Activated CD8-positive, alpha-beta memory T cell treated with anti-CD3 and anti-CD28 coated beads, Interleukin-2, amount 10 ng/mL, durations not matched to agents 7 days and 5 days (primary cell): ENCODE measurements around the gene TMEM120B. TPM values are rescaled to one million over a fixed set of nuclear protein-coding genes. Genes with fewer than 3 reads are reported as not detected.
"Not testable (repeated sequence)": the region's sequence is repeated elsewhere in the genome, so short reads cannot be mapped to it uniquely, and the experiment has no call there.

Source experiments
- ATAC-seq: fragments of 150-1000 bp; cut with Tn5 transposase; one replicate; pipeline ENCODE4 v1.10.0; 2021; ENCODE audit warnings: moderate library complexity
- CTCF ChIA-PET: fragments of 350-600 bp; sonication (Branson Sonifier 250); formaldehyde crosslinking; loops from one replicate; lab custom pipeline; 2021; ENCODE audit warnings: antibody characterized with exemption; lab: Charles Lee
- DNase-seq: peaks from one replicate; pipeline ENCODE4 v3.0.0-alpha.2; 2020
- H3K27ac Mint-ChIP-seq: one replicate; pipeline ENCODE4 v1.8.0; 2021; ENCODE audit warnings: mild to moderate bottlenecking, mixed read lengths
- H3K27me3 Mint-ChIP-seq: one replicate; pipeline ENCODE4 v1.8.0; 2021; ENCODE audit warnings: mixed read lengths
- H3K36me3 Mint-ChIP-seq: one replicate; pipeline ENCODE4 v1.8.0; 2021; ENCODE audit warnings: mild to moderate bottlenecking, mixed read lengths
- H3K4me1 Mint-ChIP-seq: one replicate; pipeline ENCODE4 v1.8.0; 2021; ENCODE audit warnings: mixed read lengths
- H3K4me3 Mint-ChIP-seq: one replicate; pipeline ENCODE4 v1.8.0; 2021; ENCODE audit warnings: mild to moderate bottlenecking, moderate library complexity, mixed read lengths
- H3K9me3 Mint-ChIP-seq: one replicate; pipeline ENCODE4 v1.8.0; 2022; ENCODE audit warnings: low read depth, mixed read lengths
- total RNA-seq, 2 experiments: library from RNA; stranded (reverse); gene quantifications; one replicate each; pipeline ENCODE4 v1.2.3, GENCODE V29; 2021

Gene TMEM120B
- total RNA-seq, 2 experiments from 2014 or later = 8.8 to 11.0 TPM

DNA sequence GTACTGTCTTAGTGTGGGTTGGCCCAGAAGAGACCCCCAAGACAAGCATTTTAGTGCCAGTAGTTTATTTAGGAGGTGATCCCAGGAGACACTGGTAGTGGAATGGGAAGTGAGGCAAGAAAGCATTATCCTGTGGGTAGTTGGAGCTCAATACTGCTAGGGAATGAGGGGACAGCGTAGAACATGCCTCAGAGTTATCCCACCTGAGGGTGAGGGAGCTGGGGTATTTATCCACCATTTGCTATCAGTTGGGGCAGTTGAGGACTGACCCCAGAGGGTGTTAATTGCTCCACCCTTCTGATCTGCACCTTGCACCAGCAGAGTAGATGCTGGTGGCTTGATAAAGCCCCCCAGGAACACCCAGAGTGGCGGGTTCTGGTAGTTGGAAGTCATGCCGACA, 43.0 kb downstream of the TMEM120B start:
- CTCF ChIA-PET = interaction anchor here (0.7 to 2.2 kb wide), 4 partner anchors 17 to 59 kb away, joined by 3 to 13 read pairs (median 8); partner anchors contain the start of gene RHOF
- H3K27me3 Mint-ChIP-seq = no peaks in the 10 kb centered on the region
- no peak overlapping the region for H3K4me3 Mint-ChIP-seq

DNA sequence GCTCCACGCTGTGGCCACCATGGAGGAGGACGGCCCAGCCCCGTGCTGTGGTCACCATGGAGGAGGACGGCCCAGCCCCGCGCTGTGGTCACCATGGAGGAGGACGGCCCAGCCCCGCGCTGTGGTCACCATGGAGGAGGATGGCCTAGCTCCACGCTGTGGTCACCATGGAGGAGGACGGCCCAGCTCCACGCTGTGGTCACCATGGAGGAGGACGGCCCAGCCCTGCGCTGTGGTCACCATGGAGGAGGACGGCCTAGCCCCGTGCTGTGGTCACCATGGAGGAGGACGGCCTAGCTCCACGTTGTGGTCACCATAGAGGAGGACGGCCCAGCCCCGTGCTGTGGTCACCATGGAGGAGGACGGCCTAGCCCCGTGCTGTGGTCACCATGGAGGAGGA, 46.0 kb downstream of the TMEM120B start:
- not testable (repeated sequence) for H3K27ac Mint-ChIP-seq, H3K9me3 Mint-ChIP-seq, H3K36me3 Mint-ChIP-seq, DNase-seq, H3K4me3 Mint-ChIP-seq, ATAC-seq, H3K27me3 Mint-ChIP-seq
- CTCF ChIA-PET = interaction anchor here (1.4 kb wide), 1 partner anchor 61 kb away, joined by 3 read pairs; no protein-coding TSS in a partner anchor
- peaks cover 17% of the 10 kb centered on the region for H3K4me1 Mint-ChIP-seq

More for the DNA sequence above, 43.0 kb downstream of the TMEM120B start:
- ATAC-seq = no peak
- Mint-ChIP-seq H3K4me1 (peaks cover 17% of the 10 kb centered on the region), H3K9me3 (no peaks in the 10 kb centered on the region), H3K36me3 (no peaks in the 10 kb centered on the region), H3K27ac (no peak overlapping the region)
- DNase-seq = no peak

DNA sequence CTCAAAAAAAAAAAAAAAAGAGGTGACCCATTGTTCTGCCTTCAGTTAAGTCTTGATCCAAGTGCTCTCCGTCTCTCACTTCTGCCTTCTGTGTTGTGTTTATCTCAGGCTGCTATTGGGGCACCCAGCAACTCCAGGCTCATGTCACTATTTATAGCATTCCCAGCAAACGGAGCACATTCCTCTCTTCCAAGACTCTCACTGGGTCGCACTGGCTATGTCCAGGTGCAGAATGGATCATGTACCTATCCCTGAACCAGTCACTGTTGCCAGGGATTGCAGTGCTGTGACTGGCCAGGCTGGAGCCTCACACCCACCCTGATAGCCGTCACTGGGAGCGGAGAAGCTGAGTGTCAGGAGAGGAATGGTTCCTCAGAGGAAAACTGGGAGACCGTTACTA, 49.7 kb downstream of the TMEM120B start:
- no peaks in the 10 kb centered on the region for H3K9me3 Mint-ChIP-seq
- CTCF ChIA-PET = interaction anchor here (45.4 kb wide), 1 partner anchor 35 kb away, joined by 1678 read pairs; the partner anchor contains the start of genes RHOF and SETD1B
- no peak for ATAC-seq

DNA sequence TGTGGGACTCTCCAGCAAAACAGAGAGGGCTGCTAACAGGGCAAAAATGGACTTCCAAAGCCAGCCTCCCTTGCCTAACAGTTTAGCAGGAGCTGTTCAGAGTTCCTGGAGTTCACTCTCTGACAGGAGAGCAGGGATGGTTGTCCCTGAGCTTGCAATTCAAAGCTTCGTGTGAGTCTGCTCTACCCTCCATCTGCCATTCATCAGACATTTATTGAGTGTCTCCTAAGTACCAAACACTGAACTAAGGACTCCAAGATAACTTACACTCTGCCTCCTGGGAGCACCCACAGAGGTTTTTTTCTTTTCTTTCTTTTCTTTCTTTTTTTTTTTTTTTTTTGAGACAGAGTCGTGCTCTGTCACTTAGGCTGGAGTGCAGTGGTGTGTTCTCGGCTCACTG, 52.3 kb downstream of the TMEM120B start:
- H3K27me3 Mint-ChIP-seq = no peaks in the 10 kb centered on the region
- no peaks in the 10 kb centered on the region for H3K36me3 Mint-ChIP-seq
- no peak for ATAC-seq
- H3K4me3 Mint-ChIP-seq = no peak overlapping the region
- no peak for DNase-seq
- no peak overlapping the region for H3K27ac Mint-ChIP-seq
- CTCF ChIA-PET = interaction anchor here (0.9 to 45.4 kb wide), 3 partner anchors 10 to 33 kb away, joined by 3 to 1678 read pairs (median 3); partner anchors contain the start of genes RHOF and SETD1B
- no peaks in the 10 kb centered on the region for H3K4me1 Mint-ChIP-seq
- H3K9me3 Mint-ChIP-seq = no peaks in the 10 kb centered on the region

More for the DNA sequence above, 49.7 kb downstream of the TMEM120B start:
- Mint-ChIP-seq H3K4me3 (no peak overlapping the region), H3K36me3 (no peaks in the 10 kb centered on the region), H3K27ac (no peak overlapping the region), H3K4me1 (no peaks in the 10 kb centered on the region), H3K27me3 (no peaks in the 10 kb centered on the region)
- DNase-seq = no peak

DNA sequence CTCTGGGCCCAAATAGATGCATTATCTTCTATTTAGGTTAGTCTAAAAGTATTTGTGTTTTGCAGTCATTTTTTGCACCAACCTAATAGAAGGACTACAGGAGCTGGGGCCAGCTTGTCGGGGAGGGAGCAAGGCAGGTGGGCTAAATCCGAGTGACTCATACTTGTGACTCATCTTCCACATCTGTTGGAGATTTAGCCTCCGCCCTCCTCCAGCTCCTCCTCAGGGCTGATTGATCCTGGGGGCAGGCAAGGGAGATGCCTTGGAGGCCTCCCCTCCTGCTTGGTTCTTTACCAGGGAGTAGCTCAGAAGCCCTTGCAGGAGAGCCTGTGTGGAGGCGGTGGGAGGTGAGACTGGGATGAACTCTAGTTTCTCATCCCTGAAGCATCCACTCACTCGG, 53.0 kb downstream of the TMEM120B start:
- no peak for DNase-seq
- no peak for ATAC-seq
- CTCF ChIA-PET = interaction anchor here (0.9 to 45.4 kb wide), 3 partner anchors 10 to 68 kb away, joined by 3 to 1678 read pairs (median 5); partner anchors contain the start of genes RHOF and SETD1B
- Mint-ChIP-seq H3K36me3 (no peaks in the 10 kb centered on the region), H3K4me3 (no peak overlapping the region), H3K27me3 (no peaks in the 10 kb centered on the region), H3K4me1 (no peaks in the 10 kb centered on the region), H3K27ac (no peak overlapping the region), H3K9me3 (no peaks in the 10 kb centered on the region)

DNA sequence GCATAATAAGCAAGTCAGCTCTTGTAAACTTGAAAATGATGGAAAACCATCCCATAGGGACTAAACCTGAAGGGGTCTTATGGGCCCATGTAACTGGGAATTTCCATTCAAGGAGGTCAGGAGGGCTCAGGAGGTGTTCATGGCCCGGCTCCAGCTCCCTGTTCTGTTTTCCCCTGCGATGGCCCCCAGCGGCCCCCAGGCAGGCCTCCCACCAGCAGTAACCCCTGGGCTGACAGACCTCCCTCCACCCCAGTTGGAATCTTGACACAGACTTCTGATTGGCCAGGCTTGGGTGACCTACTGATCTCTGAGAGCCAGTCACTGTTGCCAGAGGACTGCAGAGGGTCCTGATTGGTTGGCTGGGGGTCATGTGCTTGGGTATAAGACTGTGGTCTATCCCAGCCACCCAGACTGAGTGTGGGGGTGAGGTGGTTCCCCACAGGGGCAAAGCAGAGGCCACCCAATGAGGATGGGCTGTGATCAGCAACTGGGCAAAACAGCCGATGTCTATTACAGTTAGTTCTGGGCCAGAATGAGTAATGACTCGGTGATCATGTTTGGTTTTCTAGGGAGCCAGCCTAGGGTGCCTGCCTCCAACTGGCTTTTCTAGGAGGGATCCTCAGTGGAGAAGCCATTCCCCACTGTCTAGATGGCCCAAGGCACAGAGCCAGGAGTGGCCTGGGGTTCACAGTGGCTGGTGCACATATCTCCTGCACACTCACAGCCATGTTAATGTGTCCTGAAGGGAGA, 53.9 kb downstream of the TMEM120B start:
- ATAC-seq (no peak), DNase-seq (no peak)
- CTCF ChIA-PET = interaction anchor here (0.5 to 45.4 kb wide), 4 partner anchors 9 to 135 kb away, joined by 3 to 1678 read pairs (median 3); partner anchors contain the start of genes RHOF and SETD1B
- Mint-ChIP-seq H3K36me3 (no peaks in the 10 kb centered on the region), H3K4me3 (no peak overlapping the region), H3K27ac (no peak overlapping the region), H3K27me3 (no peaks in the 10 kb centered on the region), H3K4me1 (no peaks in the 10 kb centered on the region), H3K9me3 (no peaks in the 10 kb centered on the region)

DNA sequence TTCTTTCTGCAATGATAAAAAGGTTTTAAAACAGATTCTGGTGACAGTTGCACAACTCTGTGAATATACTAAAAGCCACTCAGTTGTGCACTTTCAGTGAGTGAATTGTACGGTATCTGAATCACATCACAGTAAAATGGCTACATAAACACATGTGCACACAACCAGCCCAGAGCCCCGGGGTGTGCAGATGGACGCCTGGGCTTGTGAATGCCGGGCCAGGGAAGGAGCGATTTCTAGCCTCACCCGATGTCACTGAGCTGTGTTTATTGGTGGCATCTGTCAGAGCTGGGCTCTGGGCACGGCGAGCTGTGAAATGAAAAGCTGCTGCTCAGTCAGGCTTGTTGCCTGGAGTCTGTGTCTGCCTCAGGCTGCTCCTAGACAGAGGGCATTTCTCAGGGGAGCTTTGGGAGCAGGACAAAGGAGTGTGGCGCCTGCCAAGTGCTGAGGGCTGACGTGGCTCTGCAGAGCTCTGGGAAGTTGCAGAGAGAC, 55.0 kb downstream of the TMEM120B start:
- H3K27me3 Mint-ChIP-seq = no peaks in the 10 kb centered on the region
- ATAC-seq = no peak
- no peaks in the 10 kb centered on the region for H3K36me3 Mint-ChIP-seq
- CTCF ChIA-PET = interaction anchor here (1.4 to 45.4 kb wide), 2 partner anchors 10 to 30 kb away, joined by 3 to 1678 read pairs; partner anchors contain the start of genes RHOF and SETD1B
- DNase-seq = no peak
- no peak overlapping the region for H3K27ac Mint-ChIP-seq
- no peak overlapping the region for H3K4me3 Mint-ChIP-seq
- H3K9me3 Mint-ChIP-seq = no peaks in the 10 kb centered on the region
- H3K4me1 Mint-ChIP-seq = peaks cover 1% of the 10 kb centered on the region

DNA sequence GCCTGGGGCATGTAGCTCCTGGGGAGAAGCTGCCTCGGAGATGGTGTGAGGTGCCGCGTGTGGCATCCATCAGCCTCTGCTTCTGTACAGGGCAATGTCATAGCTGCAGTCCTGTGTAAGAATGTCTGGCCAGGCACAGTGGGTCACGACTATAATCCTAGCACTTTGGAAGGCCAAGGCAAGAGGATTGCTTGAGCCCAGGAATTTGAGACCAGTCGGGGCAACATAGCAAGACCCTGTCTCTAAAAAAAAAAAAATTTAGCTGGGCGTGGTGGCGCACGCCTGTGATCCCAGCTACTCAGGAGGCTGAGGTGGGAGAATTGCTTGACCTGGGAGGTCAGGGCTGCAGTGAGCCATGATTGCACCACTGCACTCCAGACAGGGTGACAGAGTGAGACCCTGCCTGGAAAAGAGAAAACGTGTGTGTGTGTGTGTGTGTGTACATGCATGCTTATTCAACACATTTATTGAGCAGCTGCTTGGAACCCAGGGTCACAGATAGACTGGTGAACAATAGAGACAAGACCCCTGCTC, 56.8 kb downstream of the TMEM120B start:
- H3K27ac Mint-ChIP-seq = no peak overlapping the region

DNA sequence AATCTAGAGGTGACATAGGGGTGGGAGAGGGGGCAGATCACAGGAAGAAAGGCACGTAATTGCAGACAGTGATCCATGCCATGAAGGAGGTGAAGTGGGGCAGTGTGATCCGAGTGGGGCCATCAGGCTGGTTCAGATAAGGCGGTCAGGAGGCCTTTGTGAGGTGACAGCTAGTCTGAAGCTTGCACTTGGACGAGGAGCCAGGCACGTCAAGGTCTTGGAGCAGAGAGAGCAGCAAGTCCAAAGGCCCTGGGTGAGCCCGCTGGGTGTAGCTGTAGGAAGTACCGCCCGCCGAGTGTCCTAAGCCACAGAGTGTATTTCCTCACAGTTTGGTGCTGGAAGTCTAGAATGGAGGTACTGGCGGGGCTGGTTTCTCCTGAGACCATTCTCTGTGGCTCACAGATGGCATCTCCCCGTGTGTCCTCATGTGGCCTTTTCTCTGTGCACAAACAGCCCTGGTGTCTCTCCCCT, 57.3 kb downstream of the TMEM120B start:
- Mint-ChIP-seq H3K27ac (no peak overlapping the region), H3K27me3 (no peaks in the 10 kb centered on the region), H3K4me1 (peaks cover 8% of the 10 kb centered on the region), H3K4me3 (no peak overlapping the region), H3K9me3 (no peaks in the 10 kb centered on the region), H3K36me3 (no peaks in the 10 kb centered on the region)
- no peak for DNase-seq
- CTCF ChIA-PET = interaction anchor here (1.6 to 45.4 kb wide), 2 partner anchors 28 to 72 kb away, joined by 8 to 1678 read pairs; partner anchors contain the start of genes RHOF and SETD1B
- no peak for ATAC-seq

More for the DNA sequence above, 56.8 kb downstream of the TMEM120B start:
- Mint-ChIP-seq H3K36me3 (no peaks in the 10 kb centered on the region), H3K4me3 (no peak overlapping the region), H3K27me3 (no peaks in the 10 kb centered on the region), H3K9me3 (no peaks in the 10 kb centered on the region), H3K4me1 (peaks cover 8% of the 10 kb centered on the region)
- DNase-seq (no peak), ATAC-seq (no peak)
- CTCF ChIA-PET = interaction anchor here (0.6 to 45.4 kb wide), 4 partner anchors 28 to 71 kb away, joined by 3 to 1678 read pairs (median 6); partner anchors contain the start of genes RHOF and SETD1B

DNA sequence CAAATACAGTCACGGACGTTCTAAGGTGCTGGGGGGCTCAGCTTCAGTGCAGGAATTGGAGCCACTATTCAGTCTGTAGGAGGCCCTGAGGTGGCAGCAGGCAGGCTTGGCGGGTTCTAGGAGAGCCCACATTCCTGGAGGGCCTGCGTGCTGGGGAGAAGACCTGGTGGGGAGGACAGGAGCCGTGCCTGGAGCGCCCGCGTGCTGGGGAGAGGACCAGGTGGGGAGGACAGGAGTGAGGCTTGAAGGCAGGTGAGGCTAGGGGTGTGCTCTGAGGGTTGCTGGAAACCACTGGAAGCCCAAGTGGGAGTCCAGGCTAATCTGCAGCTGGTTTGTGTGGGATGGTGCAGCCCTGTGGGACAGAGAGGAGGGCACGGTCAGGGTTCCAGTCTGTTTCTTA, 57.8 kb downstream of the TMEM120B start:
- H3K4me1 Mint-ChIP-seq = peaks cover 8% of the 10 kb centered on the region
- no peak overlapping the region for H3K4me3 Mint-ChIP-seq
- no peak for DNase-seq
- no peak for ATAC-seq
- no peaks in the 10 kb centered on the region for H3K9me3 Mint-ChIP-seq
- CTCF ChIA-PET = interaction anchor here (1.6 to 45.4 kb wide), 2 partner anchors 27 to 72 kb away, joined by 8 to 1678 read pairs; partner anchors contain the start of genes RHOF and SETD1B
- no peak overlapping the region for H3K27ac Mint-ChIP-seq
- H3K27me3 Mint-ChIP-seq = no peaks in the 10 kb centered on the region
- no peaks in the 10 kb centered on the region for H3K36me3 Mint-ChIP-seq

DNA sequence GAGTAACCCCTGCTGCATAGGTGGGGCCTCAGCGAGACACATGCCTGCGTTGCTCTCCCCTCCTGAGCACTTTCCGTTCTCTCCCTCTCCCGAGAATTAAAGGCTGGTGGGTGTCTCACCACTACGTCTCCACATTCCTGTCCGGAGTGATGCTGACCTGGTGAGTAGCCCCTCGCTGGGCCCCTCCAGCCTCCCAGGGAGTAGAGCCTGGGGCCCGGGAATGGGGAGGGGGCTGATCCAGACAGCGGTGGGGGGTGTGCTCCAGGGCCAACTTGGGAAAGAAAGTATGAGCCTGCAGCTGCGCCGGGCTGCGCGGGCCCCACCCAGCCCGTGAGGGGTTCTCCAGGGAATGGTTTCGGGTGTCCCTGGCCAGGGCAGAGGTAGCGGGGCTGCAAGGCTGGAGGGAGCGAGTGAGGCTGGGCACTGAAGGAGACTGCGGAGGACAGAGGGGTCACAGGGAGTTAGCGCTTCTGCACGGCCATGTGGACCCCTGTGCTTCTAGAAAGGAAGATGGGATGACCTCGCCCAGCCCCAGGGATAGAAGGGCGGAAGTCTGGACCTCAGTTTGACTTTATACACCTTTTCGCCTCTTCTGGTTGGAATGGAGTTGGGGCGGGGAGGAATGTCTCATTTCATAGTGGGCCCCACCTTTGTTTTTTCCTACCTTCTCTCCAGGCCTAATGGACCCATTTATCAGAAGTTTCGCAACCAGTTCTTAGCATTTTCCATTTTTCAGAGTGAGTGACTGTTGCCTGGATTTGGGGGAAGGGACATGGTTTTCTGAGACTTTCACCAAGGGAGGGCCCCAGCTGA, 58.5 kb downstream of the TMEM120B start:
- ATAC-seq (no peak), DNase-seq (no peak)
- no peaks in the 10 kb centered on the region for H3K36me3 Mint-ChIP-seq
- peaks cover 8% of the 10 kb centered on the region for H3K4me1 Mint-ChIP-seq
- H3K9me3 Mint-ChIP-seq = no peaks in the 10 kb centered on the region
- H3K27ac Mint-ChIP-seq = no peak overlapping the region
- CTCF ChIA-PET = interaction anchor here (0.6 to 45.4 kb wide), 3 partner anchors 26 to 90 kb away, joined by 3 to 1678 read pairs (median 4); partner anchors contain the start of genes RHOF and SETD1B
- H3K4me3 Mint-ChIP-seq = no peak overlapping the region
- no peaks in the 10 kb centered on the region for H3K27me3 Mint-ChIP-seq

DNA sequence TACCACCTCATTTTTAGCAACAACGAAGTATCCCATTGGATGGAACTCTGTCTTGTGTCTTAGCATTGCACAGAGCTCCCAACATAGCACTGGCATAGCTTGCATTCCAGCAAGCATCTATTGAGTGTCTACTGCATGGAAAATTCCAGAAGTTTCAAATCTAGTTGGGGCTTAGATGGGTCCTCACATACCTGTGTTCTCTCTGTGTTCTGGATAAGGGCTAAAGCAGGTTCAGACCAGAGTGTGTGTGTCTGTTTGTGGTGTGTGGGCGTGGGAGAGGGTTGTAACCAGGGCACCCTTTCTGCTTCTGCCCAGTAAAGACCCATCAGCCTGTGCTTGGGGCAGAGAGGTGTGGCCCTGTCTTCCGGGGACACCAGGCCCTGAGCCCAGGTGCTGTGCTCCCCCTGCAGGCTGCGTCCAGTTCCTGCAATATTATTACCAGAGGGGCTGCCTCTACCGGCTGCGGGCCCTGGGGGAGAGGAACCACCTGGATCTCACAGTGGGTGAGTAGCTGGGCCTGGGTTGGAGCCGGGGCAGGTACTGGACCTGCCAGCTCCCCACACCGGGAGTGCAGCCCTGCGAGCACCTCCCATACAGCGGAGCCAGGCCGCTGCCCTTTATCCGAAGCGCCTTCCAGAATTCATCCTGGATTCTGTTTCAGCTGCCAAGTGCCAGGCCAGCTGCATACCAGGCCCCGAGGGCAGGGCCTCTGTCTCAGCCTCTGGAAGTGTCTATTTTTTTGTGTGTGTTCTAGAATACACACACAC, 60.6 kb downstream of the TMEM120B start:
- CTCF ChIA-PET = interaction anchor here (0.5 to 45.4 kb wide), 22 partner anchors 12 to 887 kb away, joined by 3 to 1678 read pairs (median 5); partner anchors contain the start of genes PSMD9, RHOF, SETD1B and TMEM120B

More for the DNA sequence above, 60.6 kb downstream of the TMEM120B start:
- Mint-ChIP-seq H3K9me3 (no peaks in the 10 kb centered on the region), H3K4me3 (no peak overlapping the region), H3K36me3 (no peaks in the 10 kb centered on the region), H3K27ac (peak overlapping the region; percentile 70), H3K27me3 (no peaks in the 10 kb centered on the region), H3K4me1 (peaks cover 10% of the 10 kb centered on the region)
- peak; percentile 87 for ATAC-seq
- DNase-seq = peak; percentile 90
